ENCODE data around the gene PARD3. TPM values are rescaled to one million over a fixed set of nuclear protein-coding genes. Genes with fewer than 3 reads are reported as not detected.

PARD3 gene
- total RNA-seq, 1 experiment from 2014 or later = 57.4 TPM

DNA sequence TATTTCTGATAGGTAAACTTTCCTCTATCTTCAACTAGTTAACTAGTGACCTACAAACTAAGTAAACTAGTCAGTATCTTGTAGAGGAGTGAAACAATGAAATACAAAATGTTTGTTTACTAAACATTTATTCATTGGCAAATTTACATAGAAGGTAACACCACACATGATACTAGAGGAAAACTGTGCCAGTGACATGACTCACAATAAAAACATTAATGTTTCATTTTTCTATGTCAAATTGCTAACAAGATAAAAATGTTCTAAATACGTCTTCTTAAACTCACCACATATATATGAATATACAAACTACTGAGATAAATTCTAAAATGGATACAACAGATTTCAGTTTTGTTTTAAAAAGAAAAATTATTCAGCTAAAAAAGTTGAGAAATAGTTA is 471.3 kb downstream of the PARD3 start:
- Histone ChIP-seq H3K36me3 (ENCODE audit: low read depth) (no peaks in the 10 kb centered on the region), H3F3A (ENCODE audit: insufficient read depth, low read depth) (no peaks in the 10 kb centered on the region), H3K4me2 (no peak overlapping the region), H3K27me3 (ENCODE audit: insufficient read depth, low read depth) (no peaks in the 10 kb centered on the region), H4K20me1 (ENCODE audit: insufficient read depth) (no peaks in the 10 kb centered on the region), H2AFZ (no peak overlapping the region), H3K27ac (no peak overlapping the region), H3K4me3 (no peak overlapping the region), H3K9me2 (ENCODE audit: insufficient read depth) (no peaks in the 10 kb centered on the region), H3K4me1 (replicated peaks; ENCODE audit: insufficient read depth) (no peaks in the 10 kb centered on the region), H3K79me2 (ENCODE audit: low read depth) (no peaks in the 10 kb centered on the region), H3K9me3 (ENCODE audit: insufficient read depth, low read depth) (no peaks in the 10 kb centered on the region)
- intact Hi-C loops (cut with micrococcal nuclease; ENCODE audit: unreplicated experiment) = no loop called here
- CTCF ChIA-PET = interaction anchor here (0.5 kb wide), 1 partner anchor 122 kb away, joined by 7 read pairs; no protein-coding TSS in a partner anchor
- no peak for TF ChIP-seq EZH2 (IDR thresholded peaks at IDR 0.05; ENCODE audit: low read depth)
- TF ChIP-seq, protein P1, sequence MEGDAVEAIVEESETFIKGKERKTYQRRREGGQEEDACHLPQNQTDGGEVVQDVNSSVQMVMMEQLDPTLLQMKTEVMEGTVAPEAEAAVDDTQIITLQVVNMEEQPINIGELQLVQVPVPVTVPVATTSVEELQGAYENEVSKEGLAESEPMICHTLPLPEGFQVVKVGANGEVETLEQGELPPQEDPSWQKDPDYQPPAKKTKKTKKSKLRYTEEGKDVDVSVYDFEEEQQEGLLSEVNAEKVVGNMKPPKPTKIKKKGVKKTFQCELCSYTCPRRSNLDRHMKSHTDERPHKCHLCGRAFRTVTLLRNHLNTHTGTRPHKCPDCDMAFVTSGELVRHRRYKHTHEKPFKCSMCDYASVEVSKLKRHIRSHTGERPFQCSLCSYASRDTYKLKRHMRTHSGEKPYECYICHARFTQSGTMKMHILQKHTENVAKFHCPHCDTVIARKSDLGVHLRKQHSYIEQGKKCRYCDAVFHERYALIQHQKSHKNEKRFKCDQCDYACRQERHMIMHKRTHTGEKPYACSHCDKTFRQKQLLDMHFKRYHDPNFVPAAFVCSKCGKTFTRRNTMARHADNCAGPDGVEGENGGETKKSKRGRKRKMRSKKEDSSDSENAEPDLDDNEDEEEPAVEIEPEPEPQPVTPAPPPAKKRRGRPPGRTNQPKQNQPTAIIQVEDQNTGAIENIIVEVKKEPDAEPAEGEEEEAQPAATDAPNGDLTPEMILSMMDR (conservative IDR thresholded peaks at IDR 0.05) = no peak
- POLR2A ChIA-PET (ENCODE audit: unreplicated experiment) = no interaction called here
- no TSS peak for BruUV-seq (replicated peaks)
- no peak for DNase-seq

DNA sequence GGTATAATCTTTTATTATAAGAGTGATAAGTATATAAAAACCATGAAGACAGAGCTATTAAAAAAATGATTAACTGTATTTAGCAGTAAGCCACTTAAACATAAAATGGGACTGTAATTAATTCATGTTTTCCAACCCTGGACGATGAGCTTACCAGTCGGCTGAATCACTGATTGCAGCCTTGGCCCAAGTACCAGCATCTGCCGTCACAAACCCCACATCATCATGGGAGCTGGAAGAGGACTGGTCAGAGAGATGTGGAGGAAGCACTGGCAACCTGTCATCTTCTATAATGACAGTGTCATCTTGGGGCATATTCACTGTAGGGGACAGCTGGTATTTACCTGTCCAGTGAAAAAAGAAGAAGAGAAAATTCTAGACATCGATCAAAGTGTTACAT is 473.6 kb downstream of the PARD3 start:
- Histone ChIP-seq H3K27me3 (ENCODE audit: insufficient read depth, low read depth) (no peaks in the 10 kb centered on the region), H3K9me3 (ENCODE audit: insufficient read depth, low read depth) (no peaks in the 10 kb centered on the region), H3K27ac (no peak overlapping the region), H3K9me2 (ENCODE audit: insufficient read depth) (no peaks in the 10 kb centered on the region), H3K79me2 (ENCODE audit: low read depth) (no peaks in the 10 kb centered on the region), H2AFZ (no peak overlapping the region), H3K4me1 (replicated peaks; ENCODE audit: insufficient read depth) (no peaks in the 10 kb centered on the region), H3K36me3 (ENCODE audit: low read depth) (no peaks in the 10 kb centered on the region), H3K4me3 (no peak overlapping the region), H4K20me1 (ENCODE audit: insufficient read depth) (no peaks in the 10 kb centered on the region), H3K4me2 (no peak overlapping the region), H3F3A (ENCODE audit: insufficient read depth, low read depth) (no peaks in the 10 kb centered on the region)
- DNase-seq = no peak
- no TSS peak for BruUV-seq (replicated peaks)
- TF ChIP-seq, protein P1 (conservative IDR thresholded peaks at IDR 0.05) = no peak
- TF ChIP-seq EZH2 (IDR thresholded peaks at IDR 0.05; ENCODE audit: low read depth) = no peak
- ChIA-PET CTCF (no interaction called here), POLR2A (ENCODE audit: unreplicated experiment) (no interaction called here)
- intact Hi-C loops (cut with micrococcal nuclease; ENCODE audit: unreplicated experiment) = no loop called here

DNA sequence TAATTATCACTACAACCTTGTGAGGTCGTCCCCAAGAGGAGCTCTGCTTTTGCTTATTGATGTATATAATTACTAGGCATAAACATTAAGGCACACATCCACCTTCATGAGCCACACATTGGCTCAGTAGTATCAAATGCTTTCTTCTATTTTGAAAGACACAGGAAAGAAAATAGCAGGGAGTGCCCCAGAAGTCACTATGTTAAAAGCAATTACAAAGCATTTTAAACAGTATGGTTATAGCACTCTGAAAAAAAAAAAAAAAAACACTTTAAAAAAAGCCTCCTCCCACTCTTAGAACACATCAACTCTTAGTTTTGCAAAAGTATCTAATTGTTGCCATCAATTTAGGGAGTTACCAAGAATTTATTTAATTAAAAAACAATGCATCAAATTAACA is 474.2 kb downstream of the PARD3 start:
- H3K79me2 ChIP-seq (ENCODE audit: low read depth) = no peaks in the 10 kb centered on the region
- no peak overlapping the region for H3K4me3 ChIP-seq
- BruUV-seq (replicated peaks) = no TSS peak
- intact Hi-C loops (cut with micrococcal nuclease; ENCODE audit: unreplicated experiment) = no loop called here
- H4K20me1 ChIP-seq (ENCODE audit: insufficient read depth) = no peaks in the 10 kb centered on the region
- no peaks in the 10 kb centered on the region for H3K4me1 ChIP-seq (replicated peaks; ENCODE audit: insufficient read depth)
- no peaks in the 10 kb centered on the region for H3K9me3 ChIP-seq (ENCODE audit: insufficient read depth, low read depth)
- H3F3A ChIP-seq (ENCODE audit: insufficient read depth, low read depth) = no peaks in the 10 kb centered on the region
- POLR2A ChIA-PET (ENCODE audit: unreplicated experiment) = no interaction called here
- H3K9me2 ChIP-seq (ENCODE audit: insufficient read depth) = no peaks in the 10 kb centered on the region
- no peak overlapping the region for H3K27ac ChIP-seq
- H3K36me3 ChIP-seq (ENCODE audit: low read depth) = no peaks in the 10 kb centered on the region
- no peak for TF ChIP-seq EZH2 (IDR thresholded peaks at IDR 0.05; ENCODE audit: low read depth)
- TF ChIP-seq, protein P1 (conservative IDR thresholded peaks at IDR 0.05) = no peak
- H3K27me3 ChIP-seq (ENCODE audit: insufficient read depth, low read depth) = no peaks in the 10 kb centered on the region
- DNase-seq = no peak
- CTCF ChIA-PET = interaction anchor here (0.6 kb wide), 1 partner anchor 31 kb away, joined by 3 read pairs; no protein-coding TSS in a partner anchor
- H2AFZ ChIP-seq = no peak overlapping the region
- no peak overlapping the region for H3K4me2 ChIP-seq
